Hematopoietic multipotent progenitor cell (in vitro differentiated cells): ENCODE data around the gene ASB16. TPM values are rescaled to one million over a fixed set of nuclear protein-coding genes. Genes with fewer than 3 reads are reported as not detected.

ENCODE experiments used
- DNase-seq, 3 donors: peaks; one replicate each; pipeline ENCODE4 v3.0.0-alpha.2; 2011 to 2015; ENCODE audit warnings: low read depth in 2 of 3, low spot score in 2 of 3
- total RNA-seq: library from RNA; depleted of rRNA; stranded (reverse); fragments of >200 nt; gene quantifications from one replicate; pipeline ENCODE4 v1.2.3, GENCODE V29; 2012

Gene ASB16
- total RNA-seq, 1 donor: not detected

DNA sequence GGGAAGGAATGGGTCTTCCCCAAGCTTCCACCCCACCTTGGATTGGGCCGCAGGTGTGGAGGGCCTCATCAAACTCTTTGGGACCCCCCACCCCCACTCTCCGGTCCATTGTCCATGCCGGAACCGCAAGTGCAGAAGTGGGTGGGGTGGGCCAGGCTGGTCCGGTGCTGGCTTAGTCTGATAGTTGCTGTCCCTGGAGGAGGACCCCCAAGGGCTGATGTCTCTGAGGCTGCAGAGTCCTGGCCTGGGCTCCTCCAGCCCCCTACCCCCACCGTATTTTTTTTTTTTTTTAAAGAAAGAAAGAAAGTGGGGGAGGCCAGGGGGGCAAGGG lies 36.3 kb downstream of the ASB16 start:
- DNase-seq: no peak

DNA sequence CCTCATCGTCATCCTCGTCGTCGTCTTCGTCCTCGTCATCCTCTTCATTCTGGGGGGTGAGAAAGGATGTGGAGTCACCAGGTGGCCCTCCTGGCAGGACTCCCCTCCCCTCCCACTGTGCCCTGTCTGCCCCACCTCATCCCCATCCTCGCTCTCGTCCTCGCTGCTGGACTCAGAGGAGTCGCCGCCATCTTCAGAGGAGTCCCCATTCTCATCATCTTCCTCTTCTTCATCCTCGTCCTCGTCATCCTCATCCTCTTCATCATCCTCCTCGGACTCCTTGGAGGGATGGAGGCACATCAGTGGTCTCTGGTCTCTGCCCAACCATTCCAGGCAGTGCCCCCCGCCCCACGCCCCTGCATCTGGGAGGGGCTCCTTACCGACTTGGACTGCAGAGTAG lies 36.8 kb downstream of the ASB16 start:
- no peak for DNase-seq

DNA sequence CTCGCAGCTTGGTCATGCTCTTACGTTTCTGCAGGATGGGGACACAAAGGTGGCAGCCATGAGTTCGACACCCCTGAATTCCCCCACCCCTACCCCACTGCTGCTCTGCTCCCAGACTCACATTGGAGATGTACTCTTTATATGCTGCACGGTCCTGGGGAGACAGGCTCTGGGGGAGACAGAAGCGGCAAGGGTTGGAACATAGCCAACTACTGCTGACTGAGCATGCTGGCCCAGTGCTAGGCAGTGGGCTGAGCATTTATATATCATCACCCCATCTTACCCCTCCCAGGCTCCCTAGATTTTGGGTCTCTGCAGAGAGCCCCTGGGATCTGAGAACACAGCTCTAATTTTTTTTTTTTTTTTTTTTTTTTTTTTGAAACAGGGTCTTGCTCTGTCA lies 37.2 kb downstream of the ASB16 start:
- DNase-seq: no peak

- no peak for DNase-seq
Observed at GRCh38 chr17:44209786-44210341, 39.4 kb downstream of the ASB16 start.

DNA sequence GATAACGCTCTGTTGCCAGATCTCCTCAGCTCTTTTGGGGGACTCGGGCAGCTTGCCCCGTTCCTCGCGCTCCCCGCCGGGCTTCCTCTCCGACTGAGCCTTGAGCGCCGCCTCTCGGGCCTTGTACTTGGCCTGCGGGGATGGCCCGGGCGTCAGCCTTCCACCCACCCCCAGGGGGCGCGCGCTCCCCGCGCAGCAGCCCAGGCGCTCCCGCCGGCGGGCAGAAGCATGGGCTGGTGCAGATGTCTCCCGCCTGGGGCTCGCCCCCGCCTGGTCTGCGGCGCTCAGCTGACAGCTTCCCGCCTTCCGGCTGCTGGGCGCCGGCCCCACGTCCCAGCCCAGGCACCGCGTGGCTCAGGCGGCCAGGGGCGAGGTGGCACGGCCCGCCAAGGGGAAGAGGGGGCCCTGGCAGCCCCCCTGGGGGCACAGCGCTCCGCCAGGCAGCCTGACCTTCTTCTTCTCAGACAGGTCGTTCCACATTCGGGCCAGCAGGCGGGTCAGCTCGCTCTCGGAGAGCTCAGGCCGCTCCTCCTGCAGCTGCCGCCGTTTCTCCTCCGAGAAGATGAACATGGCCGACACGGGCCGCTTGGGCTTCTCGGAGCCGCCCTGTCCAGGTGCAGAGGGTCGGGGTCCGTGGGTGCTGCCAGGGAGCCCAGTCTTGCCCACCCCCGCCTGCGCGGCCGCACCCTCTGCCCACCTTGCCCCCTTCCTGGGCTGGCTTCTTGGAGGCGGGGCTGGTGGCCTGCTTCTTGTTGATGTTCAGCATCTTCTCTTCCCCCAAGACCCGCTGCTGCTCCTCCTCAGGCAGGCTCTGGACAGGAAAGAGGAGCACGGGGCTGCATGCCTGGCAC lies 40.1 kb downstream of the ASB16 start:
- peak; percentile 92 to 94 (median 92) for DNase-seq

- no peak for DNase-seq
Observed at GRCh38 chr17:44211281-44212265, 41.1 kb downstream of the ASB16 start.

GRCh38 chr17:44212507-44213402 lies 42.3 kb downstream of the ASB16 start:
- no peak for DNase-seq

- no peak for DNase-seq
Observed at GRCh38 chr17:44213403-44214229, 43.1 kb downstream of the ASB16 start.

- no peak for DNase-seq
Observed at GRCh38 chr17:44214230-44214494, 43.7 kb downstream of the ASB16 start.

DNA sequence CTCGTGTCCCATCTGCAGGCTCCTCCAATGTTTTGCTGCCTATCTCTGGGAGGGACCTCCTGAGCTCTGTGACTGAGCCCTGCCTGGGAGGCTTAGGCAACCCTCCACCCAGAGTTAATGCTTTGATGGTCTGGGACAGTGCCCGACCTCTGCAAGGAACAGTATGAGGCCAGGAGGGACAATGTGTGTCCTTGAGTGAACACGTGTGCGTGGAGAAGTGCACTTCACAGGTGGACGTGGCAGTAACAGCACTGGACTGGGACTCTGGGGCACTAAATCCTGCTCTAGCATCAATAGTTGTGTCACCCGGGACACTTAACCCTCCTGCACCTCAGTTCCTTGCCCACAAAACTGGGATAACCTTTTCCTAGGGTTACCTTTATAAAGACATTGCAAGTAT lies 44.4 kb downstream of the ASB16 start:
- no peak for DNase-seq

DNA sequence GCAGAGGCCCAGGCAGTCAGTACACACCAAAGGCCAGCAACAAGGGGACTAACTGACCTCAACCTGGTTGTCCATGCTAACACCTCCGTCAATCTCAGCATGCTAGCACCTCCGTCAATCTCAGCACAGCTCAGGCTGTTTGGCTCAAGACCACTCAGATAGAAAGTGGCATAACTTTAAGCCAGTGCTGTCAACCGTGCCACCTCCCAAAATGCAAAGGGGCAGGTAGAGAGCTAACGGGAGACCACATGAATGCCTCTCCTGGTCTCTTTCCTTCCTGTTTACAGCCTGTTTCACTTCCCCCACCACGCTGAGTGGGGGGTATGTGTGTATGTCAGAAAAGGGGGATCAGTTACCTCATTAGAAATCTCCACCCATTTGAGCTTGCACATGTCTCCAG lies 45.7 kb downstream of the ASB16 start:
- no peak for DNase-seq

GRCh38 chr17:44216694-44217093 lies 46.2 kb downstream of the ASB16 start:
- no peak for DNase-seq

DNA sequence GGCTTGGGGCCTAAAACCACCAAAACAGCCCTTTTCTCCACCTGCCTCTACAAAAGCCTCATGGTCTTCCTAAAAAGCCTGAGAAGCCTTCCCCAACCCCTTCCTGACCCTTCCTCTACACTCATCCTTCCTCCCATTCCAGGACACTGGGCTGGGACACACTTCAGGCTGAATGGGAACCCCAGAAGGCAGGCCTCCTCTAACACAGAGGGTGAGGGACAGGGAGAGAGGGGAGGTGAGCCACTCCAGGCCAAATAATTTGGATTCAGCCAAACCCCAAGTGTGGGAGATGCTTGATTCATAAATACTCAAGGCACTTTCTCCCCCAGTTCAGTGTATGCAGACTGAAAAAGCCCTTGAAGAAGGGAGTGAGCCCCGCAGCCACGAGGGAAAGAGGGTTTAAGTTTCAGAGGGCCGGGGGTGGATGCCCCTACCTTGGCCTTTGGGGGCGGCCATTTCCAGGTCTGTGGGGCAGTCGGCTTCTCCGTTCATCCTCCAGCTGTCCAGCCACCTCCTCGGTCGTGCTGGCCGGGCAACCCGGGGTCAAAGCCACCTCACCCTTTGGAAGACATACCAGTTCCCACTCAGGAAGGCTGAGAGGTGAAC lies 47.3 kb downstream of the ASB16 start:
- no peak for DNase-seq

- peak; percentile 79 to 94 (median 87) for DNase-seq
Observed at GRCh38 chr17:44218344-44219107, 48.0 kb downstream of the ASB16 start.

- peak in 2 of 3 donors; percentile 49 to 81 for DNase-seq
Observed at GRCh38 chr17:44219108-44219615, 48.7 kb downstream of the ASB16 start.

- DNase-seq: peak; percentile 52 to 84 (median 83)
Observed at GRCh38 chr17:44219616-44220212, 49.2 kb downstream of the ASB16 start, which contains the start of gene UBTF. Gene UBTF (minus strand): TSS chr17:44219675. CDS start chr17:44218229, 1,446 bp downstream.

- DNase-seq: peak in 1 of 3 donors; percentile 61
Observed at GRCh38 chr17:44220213-44221083, 49.9 kb downstream of the ASB16 start.
